GM12892 (cell line): ENCODE results near the gene GALNT13.

ENCODE experiments used
- POLR2A ChIP-seq: IDR thresholded peaks from 2 replicates; pipeline ENCODE4 v1.6.1; 2011; ENCODE audit warnings: low read depth, low read length, control low read depth
- TAF1 ChIP-seq: IDR thresholded peaks from 2 replicates; pipeline ENCODE4 v1.6.1; 2011; ENCODE audit warnings: low read depth, mild to moderate bottlenecking, control low read depth, low read length, borderline replicate concordance

DNA sequence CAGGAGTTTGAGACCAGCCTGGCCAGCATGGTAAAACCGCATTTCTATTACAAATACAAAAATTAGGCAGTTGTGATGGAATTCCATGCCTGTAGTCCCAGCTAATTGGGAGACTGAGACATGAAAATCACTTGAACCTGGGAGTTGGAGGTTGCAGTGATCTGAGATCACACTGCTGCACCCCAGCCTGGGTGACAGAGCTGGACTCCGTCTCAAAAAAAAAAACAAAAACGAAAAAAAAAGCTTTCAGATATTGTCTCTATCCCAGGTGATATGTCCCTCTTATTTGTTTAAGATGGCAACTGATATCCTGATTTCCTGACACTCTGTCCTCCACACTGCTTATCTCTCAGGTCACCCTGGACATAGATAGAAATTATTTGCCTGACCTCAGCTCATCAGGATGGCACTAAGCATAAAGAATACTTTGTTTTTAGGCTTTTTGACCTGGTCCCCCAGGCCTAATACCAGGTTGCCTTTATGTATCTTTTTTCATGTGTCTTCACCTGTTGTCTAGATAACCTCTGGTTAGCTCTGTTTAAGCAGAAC, 531.6 kb downstream of the GALNT13 start:
- no peak for TF ChIP-seq POLR2A
- TF ChIP-seq TAF1 = no peak
